Stimulated activated CD4-positive, alpha-beta T cell treated with anti-CD3 and anti-CD28 coated beads, TNF-alpha, amount 100 ng/mL, for 48 hours (primary cell): Measurements from ENCODE around the gene SEC24C.
"Not testable (repeated sequence)": the region's sequence is repeated elsewhere in the genome, so short reads cannot be mapped to it uniquely, and the experiment has no call there.

ENCODE experiments used
- DNase-seq, 3 donors: peaks; one replicate each; pipeline ENCODE4 v3.0.0-alpha.2; 2020; ENCODE audit warnings: low read depth in 3 of 3

The SEC24C gene

DNA sequence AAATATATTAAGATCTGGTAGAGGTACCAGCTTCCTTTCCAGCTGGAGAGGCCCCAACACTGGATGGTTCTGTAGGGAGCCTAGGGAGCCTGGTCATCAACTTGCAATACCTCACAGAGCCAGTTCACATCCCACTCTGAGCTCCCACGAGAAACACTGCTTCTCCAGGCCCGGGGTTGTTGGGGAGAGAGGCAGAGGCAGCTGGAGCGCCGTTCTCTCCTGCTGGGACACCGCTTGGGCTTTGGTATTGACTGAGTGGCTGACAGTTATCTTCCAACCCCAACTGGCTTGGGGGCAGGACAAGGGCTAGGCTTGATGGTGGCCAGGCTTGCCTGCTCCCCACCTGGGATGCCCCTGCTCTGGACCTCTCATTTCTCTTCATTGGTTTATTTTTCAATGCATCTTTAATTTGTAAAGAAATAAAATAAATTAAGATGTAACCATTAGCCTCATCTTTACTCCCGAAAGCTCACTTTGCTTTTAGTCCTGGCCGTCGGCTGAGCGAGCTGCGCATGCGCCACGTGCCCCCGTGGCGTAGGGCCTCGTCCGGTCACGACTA, 27.6 kb downstream of the SEC24C start:
- DNase-seq, result peak; percentile 55 to 72 (median 58)

GRCh38 chr10:73772281-73773151, 28.3 kb downstream of the SEC24C start:
- DNase-seq, result peak; percentile 59 to 70 (median 67)

DNA sequence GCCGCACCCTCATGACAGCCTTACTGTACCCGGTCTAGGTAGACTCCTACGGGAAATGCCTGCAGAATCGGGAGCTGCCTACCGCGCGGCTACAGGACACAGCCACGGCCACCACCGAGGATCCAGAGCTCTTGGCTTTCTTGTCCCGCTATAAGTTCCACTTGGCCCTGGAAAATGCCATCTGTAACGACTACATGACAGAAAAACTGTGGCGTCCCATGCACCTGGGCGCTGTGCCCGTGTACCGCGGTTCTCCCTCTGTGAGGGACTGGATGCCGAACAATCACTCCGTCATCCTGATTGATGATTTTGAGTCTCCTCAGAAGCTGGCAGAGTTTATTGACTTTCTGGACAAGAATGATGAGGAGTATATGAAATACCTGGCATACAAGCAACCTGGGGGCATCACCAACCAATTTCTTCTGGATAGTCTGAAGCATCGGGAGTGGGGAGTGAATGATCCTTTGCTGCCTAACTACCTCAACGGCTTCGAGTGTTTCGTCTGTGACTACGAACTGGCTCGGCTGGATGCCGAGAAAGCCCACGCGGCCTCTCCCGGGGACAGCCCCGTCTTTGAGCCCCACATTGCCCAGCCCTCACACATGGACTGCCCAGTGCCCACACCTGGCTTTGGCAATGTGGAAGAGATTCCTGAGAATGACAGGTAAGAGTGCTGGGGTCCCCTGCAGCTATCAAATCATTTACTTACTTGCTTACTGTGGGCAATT, 29.1 kb downstream of the SEC24C start:
- DNase-seq, result no peak

DNA sequence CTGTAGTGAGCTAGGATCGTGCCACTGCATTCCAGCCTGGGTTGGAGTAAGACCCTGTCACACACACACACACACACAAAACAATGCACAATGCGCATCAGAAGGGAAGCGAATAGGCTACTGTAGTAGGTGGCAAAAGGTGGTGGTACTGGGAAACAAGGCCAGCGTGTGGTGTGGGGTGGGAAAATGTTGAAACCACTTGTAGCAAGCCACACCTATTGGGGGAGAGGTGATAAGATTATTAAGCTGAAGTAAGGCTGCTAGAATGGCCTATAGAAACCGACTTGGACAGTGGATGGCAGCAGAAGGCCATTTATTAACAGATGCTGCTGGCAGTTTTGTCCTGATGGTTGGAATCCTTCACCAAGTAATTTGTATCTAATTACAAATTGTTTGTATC, 30.5 kb downstream of the SEC24C start:
- DNase-seq, result no peak

GRCh38 chr10:73779018-73779417, 34.8 kb downstream of the SEC24C start:
- DNase-seq, result no peak

DNA sequence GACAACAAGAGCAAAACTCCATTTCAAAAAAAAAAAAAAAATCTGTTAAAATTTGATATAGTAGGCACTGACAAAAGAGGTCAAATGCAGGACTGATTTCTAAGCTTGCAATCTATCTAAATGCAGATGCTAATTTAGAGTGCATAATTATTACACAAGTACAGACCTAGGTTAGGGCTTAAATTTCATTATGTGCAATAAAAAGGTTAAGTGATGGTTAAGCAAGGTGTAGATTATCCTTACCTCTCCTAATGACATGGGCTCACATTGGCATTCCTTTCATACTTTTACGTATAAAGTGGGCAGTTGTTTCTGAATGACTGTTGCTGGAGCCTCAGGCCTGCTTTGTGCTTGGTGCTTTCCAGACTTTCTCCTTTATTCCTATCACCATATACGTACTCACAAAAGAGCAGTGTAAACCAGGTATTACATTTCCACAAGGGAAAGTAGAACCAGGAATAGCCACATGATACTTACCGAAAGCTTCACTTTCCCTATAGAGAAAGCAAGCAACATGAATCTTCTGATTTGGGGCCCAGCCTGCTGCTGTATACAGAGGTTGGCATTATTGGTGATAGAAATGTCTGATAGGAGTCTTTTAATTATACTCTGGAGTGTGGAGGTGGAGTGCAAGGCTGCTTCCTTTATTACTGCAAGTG, 35.5 kb downstream of the SEC24C start:
- DNase-seq, result no peak

- no peak for DNase-seq
These were observed 36.1 kb downstream of the SEC24C start for GRCh38 chr10:73780301-73780700.

- DNase-seq, result no peak
These were observed 36.8 kb downstream of the SEC24C start for GRCh38 chr10:73780966-73781365.

- DNase-seq, result no peak
These were observed 37.3 kb downstream of the SEC24C start for GRCh38 chr10:73781548-73781878.

- DNase-seq, result peak; percentile 86 to 91 (median 87)
These were observed 37.9 kb downstream of the SEC24C start, which contains the start of gene CHCHD1 for GRCh38 chr10:73781879-73782748. Gene CHCHD1, plus strand, starts transcription at chr10:73782048. Its CDS starts 28 bp downstream, at chr10:73782076.

GRCh38 chr10:73782749-73783085, 38.5 kb downstream of the SEC24C start:
- no peak for DNase-seq

DNA sequence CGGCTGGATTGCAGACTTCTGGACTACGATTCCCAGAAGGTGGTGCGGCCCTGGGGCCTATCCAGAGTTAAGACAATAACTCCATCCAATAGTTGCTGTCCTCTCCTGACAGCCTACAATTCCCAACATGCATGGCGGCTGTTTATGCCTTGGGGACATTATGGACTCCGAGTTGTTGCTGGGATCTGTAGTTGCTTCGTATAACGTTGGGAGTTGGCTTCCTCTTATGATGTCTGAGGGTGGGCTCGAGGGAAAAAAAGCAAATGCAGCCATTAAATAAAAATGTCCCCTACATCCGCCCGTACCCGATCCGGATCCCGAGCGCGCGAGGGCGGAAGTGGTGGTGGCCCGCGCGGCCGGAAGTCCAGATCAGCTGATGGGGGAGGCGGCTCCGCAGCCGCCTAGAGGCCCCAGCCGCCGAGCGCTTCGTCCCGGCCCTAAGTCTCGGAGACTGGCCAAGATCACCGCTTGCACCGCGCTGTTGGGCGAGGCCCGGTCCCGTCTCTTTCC, 41.1 kb downstream of the SEC24C start, which contains the start of gene ZSWIM8:
ZSWIM8 (plus strand) TSS at position 396 of the 510 bp plus-strand sequence. CDS start 273 bp downstream, outside the sequence.
- peak; percentile 64 to 79 (median 69) for DNase-seq

- no peak for DNase-seq
These were observed 41.7 kb downstream of the SEC24C start for GRCh38 chr10:73785721-73786511.

DNA sequence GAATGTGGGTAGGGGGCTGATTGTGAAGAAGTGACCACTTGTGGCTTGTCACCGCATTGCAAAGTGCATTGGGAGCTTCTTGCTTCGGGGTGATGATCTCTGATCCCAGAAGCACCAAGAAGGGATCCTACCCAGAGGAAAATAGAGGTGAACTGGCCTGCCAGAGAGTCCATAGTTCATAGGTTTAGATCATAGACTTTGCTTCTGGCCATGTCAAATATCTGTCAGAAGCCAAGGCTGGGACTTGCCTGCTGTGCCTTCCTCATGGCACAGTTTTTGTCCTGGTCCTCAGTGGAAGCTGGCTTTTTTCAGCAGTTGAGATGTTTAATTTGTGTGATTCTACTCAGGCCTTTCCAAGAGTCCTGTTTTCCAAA, 42.3 kb downstream of the SEC24C start:
- DNase-seq, result no peak

- DNase-seq, result not testable (repeated sequence)
These were observed 43.0 kb downstream of the SEC24C start for GRCh38 chr10:73787031-73787800.

DNA sequence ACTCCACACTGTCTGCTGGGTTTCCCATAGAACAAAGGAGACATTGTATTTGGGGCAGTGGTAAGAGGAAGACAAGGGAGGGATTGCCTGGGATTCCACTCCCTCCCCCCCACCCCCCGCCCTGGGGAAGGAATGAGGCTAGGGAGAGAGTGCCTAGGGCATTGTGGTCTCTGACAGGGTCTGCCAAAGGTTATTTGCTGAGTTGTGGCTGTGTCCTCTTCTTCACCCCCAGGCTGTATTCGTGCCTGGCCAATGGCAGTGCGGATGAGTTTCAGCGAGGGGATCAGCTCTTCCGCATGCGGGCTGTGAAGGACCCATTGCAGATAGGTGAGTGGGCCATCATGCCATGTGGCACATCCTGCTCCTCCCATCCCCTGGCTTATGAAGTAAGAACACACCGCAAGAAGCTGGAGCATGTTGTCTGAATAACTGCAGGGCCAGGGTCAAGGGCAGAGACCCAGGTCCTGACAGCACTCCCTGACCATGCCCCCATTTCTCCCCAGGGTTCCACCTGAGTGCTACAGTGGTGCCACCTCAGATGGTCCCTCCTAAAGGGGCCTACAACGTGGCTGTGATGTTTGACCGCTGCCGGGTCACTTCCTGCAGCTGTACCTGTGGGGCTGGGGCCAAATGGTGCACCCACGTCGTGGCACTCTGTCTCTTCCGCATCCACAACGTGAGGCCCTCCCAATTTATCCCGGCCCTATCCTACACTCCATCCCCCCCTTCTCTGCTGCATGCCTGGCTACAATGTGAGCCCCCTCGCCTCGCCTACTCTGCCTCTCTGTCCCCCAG, 44.9 kb downstream of the SEC24C start:
- DNase-seq, result no peak

- no peak for DNase-seq
These were observed 45.5 kb downstream of the SEC24C start for GRCh38 chr10:73789659-73790055.

- no peak for DNase-seq
These were observed 46.9 kb downstream of the SEC24C start for GRCh38 chr10:73790886-73791625.
